ENCODE results near the gene ABCD4.
A peak's percentile ranks its signal among the peaks of the same experiment; 100 is the strongest.
"Not testable (repeated sequence)": the region's sequence is repeated elsewhere in the genome, so short reads cannot be mapped to it uniquely, and the experiment has no call there.

ABCD4 gene

DNA sequence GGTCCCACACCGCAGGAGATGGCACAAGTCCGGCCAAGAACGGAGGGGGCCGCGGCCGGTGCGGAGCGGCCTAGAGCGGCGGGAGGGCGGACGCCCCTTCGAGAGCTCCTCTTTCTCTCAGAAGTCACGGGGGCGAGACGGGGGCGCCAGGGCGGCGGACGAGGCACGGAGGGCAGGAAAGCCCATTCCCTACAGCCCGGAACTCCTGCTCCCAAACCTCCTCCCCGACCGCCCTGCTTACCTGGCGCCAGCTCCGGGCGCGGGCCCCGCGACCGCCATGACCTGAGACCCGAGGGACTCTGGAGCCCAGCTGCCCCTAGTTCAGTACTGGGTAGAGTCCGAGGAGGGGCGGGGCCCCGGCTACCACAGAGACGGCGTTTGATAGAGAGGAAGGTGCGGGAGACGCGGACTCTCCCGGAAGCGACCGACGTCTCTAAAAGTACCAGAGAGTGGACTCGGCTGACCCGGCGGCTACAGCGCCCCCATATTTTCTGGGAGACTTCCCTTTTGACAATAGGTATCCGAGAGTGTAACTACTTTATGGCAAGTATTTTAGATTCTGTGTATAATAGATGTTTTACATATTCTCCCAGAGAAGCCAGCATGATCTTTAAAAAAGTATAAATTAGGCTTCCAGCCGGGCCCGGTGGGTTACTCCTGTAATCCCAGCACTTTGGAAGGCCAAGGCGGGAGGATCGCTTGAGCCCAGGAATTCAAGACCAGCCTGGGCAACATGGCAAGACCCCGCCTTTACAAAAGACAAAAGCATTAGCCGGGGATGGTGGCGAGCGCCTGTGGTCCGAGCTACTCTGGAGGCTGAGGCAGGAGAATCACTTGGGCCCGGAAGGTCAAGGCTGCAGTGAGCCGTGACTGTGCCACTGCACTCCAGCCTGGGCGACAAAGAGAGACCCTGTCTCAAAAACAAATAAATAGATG, at the start of gene ABCD4:
TSS of gene ABCD4 (minus strand) at position 301 of the 936 bp plus-strand sequence. CDS start at position 279, 22 bp downstream.
- peak; percentile 78 for DNase-seq (ENCODE audit: low read depth)

DNA sequence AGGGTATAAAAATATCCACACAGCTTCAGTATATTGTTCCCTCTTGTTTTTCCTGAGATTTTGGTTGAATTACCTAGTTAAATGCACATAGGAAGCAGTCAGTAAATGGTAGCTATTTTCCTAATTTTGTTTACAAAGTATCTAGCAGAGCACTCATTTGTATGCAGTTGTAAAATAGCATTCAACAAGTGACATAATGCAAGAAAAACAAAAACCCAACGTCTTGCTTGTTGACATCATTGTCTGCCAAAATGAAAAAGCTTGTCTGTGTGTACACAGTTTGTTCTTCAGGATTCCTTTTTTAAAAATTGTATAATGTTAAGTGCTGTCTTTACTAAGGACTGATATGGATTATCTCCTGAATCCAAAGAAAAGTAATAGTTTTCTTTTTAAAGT, 48.2 kb upstream of the ABCD4 start:
- DNase-seq (ENCODE audit: low read depth), result no peak

DNA sequence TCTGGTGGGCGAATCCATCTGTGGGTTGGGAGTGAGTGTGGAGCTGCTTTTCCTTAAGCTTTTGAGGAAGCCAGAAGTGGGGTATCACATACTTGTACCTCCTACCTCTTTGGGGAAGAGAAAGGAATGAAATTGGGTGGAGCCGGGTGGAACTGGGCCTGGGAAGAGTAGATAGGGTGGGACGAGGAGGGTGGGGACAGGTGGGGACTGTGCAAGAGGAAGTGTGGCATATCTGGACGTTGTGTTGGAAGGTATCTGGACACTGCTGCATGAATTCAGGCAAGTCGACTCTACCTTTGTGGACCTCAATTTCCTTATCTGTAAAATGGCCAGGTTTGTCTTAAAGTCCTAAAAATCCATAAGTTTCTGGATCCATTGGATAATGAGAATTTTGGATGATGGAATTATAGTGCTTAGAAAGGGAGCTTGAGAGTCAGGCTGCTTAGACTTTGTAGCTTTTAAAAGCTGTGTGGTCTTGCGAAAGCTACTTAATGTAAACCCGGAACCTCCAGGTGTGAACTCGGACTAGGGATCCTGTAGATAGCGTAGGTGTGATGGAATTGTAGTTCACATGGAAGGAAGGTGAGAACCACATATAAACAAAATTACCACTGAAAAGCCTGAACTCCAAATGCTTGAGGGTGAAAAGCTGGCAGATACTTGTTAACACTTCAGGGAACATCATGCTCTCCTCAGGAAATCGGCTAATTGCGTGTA, 47.6 kb upstream of the ABCD4 start:
- DNase-seq (ENCODE audit: low read depth), result no peak

DNA sequence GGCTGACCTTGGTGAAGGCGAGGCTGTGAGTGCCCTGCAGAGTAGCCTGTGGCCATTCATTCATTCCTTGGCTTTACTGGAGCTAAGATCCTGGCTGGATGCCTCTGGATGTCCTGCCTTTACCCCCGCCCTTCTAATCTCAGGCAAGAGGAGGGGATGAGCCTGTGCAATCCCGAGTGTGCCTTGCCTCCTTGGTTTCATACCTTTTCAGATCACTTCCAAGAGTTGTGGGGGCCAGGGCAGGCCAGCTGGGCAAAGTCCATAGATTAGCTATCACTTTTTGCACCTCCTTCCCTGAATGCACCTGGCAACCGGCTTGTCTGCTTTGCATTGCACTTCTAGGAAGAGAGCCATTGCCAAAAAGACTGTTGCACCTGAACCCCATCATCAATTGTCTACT, 47.0 kb upstream of the ABCD4 start:
- no peak for DNase-seq (ENCODE audit: low read depth)

DNA sequence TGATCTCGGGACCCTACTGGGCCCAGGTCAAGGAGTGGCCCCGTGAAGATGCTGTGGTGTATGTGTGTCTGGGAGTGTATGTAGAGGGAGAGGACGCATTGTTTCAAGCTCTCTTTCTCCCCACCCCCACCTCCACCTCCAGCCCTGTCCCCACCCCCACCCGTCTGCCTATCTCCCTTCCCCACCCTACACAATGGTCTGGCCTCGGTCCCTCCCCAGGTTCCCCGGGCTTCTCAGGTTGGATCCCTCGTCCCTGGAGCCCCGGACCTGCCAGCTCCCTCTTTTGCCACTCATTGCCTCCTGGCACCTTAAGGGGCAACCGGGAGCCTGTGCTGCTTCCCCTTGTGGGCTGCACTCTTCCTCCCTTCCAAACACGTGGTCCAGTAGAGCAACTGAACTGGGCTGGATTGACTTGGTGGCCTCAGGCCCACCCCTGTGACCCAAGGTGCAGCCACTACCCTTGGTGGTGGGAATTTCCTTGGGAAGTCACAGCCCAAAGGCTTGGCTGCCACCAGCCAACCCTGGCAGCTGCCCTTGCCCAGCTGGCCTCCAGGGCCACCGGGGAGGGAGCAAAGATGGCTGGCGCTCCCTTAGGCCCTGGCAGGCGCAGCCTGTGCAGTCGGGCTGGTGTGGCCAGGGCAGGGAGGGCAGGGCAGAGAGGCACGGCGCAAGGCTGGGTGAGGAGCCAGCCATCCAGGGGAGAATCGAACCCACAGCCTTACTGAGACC, 46.2 kb upstream of the ABCD4 start:
- DNase-seq (ENCODE audit: low read depth), result no peak

DNA sequence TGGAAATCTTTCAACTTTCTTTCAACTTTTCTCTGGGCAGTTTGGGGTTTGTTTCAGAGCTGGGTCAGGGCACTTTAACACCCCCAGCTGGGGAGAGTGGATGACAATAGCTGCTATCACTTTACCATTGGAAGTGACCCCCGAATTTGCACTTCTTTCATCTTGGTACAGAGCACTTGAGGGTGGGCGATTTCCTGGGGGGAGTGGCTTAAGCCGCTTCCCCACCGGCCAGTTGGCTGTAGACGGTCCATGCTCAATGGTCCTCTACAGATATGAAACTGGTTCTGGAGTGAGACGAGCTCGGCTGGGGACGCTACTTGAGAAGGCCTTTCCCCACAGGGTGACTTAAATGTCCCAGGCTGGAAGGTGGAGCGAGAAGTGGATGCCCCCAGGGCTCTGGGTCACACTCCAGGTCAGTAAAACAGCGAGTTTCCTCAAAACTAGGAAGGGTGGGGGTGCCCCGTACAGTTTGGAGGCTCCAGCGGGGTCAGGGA, 45.6 kb upstream of the ABCD4 start, which contains the start of gene VRTN:
TSS of gene VRTN (plus strand) at position 231 of the 494 bp plus-strand sequence. CDS start 8,313 bp downstream, outside the sequence.
- DNase-seq (ENCODE audit: low read depth), result no peak

DNA sequence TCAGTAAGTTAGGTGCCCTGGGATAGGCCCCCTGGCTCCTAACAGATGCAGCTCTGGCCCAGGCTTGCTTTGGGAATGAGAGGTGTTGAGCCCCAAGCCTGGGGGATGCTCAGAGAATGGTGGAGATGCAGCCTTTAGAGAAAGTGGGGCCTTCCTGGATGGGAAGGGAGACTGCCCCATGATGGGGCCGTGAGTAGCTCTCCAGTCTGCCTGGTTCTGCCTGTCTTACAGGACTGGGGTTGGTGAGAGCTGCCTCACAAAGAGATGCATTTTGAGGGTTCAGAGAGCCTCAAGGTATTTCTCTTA, 45.0 kb upstream of the ABCD4 start:
- DNase-seq (ENCODE audit: low read depth), result no peak

DNA sequence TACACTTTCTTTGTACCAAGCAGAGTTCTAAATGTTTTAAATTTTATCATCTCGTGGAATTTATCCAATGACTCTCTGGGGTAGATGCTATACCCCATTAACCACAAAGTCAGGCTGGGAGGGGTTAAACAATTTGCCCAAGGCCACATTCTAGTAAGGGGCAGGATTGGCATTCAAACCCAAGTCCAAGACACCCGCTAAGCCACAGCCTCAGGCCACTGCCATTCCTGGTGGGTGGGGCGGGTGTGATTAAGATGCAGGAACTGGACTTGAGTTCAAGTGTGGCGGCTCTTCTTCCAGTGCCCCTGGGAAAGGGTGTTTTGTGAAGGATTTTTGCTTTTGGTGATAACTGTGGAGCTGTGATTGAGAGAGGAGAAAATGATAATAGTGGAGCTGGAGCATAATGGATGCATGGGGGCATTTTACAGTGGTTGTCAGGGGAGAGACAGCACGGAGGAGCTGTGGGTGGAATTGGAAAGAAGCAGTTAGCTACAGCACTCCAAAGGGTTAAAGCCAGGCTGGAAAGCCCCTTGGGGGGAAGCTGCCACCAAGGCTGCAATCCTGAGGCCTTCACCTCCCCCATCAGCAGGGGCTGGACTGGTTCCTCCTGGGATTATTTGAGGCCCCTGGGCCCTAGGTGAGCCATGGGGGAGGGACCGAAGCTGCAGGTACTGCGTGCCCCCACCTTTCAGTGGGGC, 44.5 kb upstream of the ABCD4 start:
- no peak for DNase-seq (ENCODE audit: low read depth)

DNA sequence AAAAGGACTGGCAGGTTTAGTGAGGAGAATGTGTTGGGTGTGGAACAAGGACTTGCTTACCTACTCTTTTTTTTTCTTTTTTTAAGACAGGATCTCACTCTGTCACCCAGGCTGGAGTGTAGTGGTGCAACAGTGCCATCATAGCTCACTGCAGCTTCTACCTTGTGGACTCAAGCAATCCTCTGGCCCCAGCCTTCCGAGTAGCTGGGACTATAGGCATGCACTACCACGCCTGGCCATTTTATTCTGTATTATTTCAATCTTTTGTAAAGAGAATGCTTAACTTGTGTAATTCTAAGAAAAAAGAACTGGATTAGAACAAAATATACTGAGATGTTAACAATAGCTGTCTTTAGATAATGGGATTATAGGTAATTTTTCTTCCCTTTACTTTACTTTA, 43.6 kb upstream of the ABCD4 start:
- no peak for DNase-seq (ENCODE audit: low read depth)

DNA sequence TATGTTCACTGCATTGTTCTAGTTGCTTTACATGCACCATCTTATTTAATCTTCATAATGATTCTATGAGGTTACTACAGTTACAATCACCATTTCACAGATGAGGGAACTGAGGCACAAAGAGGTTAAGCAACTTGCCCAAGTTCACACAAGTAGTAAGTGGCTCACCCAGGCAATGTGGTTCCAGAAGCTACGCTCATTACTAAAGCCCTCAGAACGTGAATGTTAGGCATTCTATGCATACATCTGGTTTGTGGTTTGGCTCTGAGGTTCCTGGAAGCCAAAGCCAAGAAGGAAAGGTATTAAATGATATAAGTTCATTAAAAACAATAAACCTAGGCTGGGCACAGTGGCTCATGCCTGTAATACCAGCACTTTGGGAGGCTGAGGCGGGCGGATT, 31.2 kb upstream of the ABCD4 start:
- DNase-seq (ENCODE audit: low read depth), result no peak

DNA sequence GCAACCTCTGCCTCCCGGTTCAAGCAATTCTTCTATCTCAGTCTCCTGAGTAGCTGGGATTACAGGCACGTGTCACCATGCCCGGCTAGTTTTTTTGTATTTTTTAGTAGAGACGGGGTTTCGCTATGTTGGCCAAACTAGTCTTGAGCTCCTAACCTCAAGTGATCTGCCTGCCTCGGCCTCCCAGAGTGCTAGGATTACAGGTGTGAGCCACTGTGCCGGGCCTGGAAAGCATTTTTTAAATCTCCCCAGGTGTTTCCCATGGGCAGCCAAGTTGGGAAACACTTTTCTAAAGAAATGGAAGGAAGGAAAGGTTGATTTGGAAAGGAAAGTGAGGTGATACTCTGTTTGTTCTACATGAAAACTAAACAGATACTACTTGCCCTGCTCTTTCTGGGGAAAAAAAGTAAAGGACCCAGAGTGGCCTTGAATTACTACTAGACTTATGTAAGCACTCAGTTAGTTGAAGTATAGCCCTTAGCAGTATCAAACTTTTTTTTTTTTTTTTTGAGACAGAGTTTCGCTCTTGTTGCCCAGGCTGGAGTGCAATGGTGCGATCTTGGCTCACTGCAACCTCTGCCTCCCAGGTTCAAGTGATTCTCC, 27.3 kb upstream of the ABCD4 start:
- DNase-seq (ENCODE audit: low read depth), result not testable (repeated sequence)

DNA sequence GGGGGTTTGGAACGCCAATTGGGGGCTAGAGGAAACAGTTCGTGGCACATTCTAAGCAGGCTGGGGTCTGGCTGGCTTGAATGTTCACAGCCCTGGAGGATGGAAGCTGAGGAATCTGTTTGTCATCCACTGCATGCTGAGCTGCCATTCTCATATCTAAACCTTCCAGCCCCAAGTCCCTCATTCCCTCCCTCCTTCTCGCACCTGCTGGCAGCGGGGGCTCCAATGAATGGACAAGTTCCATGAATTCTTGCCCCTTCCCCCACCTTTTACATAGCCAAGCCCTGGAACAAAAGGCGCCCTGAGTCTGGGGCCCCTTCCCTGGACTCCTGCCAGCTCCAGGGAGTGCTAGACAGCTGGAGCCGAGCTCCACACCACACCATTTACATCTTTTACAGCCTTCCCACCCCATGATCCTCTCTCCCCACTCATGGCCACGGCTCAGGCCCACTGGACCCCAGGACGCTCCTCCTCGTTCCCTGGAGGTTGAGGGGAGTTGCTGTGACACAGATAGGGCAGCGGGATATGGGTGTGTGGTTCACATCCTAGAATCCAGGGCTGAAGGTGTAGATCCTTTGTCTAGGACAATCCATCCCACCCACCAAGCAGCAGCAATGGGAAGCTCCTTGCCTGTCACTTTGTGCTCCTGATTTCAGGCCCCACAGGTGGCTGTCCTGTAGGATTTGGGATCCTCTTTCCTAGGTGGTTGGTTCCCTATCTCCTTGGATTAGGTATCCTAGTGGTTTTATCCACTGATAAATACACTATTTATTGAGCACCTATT, 23.8 kb upstream of the ABCD4 start:
- DNase-seq (ENCODE audit: low read depth), result no peak

DNA sequence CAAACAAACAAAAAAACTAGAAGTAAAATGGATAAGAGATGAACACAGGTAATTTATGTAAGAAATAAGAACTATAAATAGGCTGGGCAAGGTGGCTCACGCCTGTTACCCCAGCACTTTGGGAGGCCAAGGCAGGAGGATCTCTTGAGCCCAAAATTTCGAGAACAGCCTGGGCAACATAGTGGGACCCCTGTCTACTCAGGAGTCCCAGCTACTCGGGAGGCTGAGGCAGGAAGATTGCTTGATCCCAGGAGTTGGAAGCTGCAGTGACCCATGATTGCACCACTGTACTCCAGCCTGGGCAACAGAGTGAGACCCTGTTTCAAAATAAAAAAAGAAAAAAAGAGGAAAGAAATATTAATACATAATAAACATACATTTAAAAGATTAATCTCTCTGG, 22.7 kb upstream of the ABCD4 start:
- DNase-seq (ENCODE audit: low read depth), result no peak

DNA sequence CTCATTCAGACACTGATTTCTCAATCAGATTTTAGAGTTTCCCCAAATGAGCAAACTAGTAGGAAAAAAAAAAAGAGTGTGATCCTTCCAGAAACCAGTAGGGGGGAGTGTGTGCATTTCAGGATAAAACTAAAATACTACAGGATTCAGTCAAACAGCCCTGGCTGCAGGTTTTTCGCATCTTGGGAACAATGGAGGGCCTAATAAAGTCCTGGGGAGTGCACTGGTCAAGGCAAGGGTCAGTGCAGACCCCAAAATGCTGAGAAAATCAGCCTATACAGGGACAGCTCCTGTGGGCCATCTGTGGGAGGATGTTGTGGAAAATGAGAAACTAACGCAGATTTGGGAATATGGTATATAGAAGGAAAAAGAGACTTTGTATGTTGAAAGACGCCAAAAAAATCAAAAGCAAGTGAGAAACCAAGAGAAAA, 22.2 kb upstream of the ABCD4 start:
- no peak for DNase-seq (ENCODE audit: low read depth)

DNA sequence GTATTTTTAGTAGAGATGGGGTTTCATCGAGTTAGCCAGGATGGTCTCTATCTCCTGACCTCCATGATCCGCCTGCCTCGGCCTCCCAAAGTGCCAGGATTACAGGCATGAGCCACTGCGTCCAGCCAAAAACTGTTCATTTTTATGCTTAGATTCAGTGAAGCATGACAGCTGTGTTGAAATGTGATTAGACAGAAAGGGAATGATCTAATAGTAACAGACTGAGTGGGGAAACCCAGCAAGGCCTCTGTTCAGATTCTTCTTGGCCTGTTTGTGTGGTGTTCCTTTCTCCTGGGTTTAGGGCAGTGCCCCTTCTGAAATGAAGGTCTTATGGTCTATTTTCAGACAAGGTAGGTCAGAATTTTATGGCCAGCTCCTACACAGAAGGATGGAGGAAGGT, 11.8 kb upstream of the ABCD4 start:
- DNase-seq (ENCODE audit: low read depth), result no peak

DNA sequence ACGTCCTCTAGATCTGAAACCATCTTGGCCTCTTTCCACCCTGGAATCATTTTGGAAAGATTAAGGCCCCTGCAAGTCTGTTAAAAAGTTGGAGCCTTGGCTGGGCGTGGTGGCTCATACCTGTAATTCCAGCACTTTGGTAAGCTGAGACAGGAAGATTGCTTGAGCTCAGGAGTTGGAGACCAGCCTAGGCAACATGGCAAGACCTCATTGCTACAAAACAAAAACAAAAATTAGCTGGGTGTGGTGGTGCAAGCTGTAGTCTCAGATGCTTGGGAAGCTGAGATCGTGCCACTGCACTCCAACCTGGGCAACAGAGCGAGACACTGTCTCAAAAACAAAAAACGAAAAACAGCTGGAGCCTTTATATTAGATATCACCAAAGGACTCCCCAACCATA, 10.9 kb upstream of the ABCD4 start:
- no peak for DNase-seq (ENCODE audit: low read depth)

DNA sequence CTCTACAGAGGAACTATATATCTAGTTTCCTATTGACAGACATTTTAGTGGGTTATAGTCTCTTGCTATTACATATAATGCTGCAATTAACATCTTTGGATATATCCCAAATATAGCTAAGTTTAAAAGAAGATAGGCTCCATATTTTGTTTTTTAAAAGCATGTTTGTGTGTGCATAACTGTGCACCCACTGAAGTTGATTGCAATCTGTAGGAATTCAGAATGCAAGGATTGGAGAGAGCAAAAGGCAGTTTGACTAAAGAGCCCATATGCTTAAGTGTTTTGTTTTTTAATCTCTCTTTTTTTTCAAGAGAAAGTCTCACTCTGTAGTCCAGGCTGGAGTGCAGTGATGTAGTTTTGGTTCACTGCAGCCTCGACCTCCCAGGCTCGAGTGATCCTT, 9.4 kb upstream of the ABCD4 start:
- no peak for DNase-seq (ENCODE audit: low read depth)

DNA sequence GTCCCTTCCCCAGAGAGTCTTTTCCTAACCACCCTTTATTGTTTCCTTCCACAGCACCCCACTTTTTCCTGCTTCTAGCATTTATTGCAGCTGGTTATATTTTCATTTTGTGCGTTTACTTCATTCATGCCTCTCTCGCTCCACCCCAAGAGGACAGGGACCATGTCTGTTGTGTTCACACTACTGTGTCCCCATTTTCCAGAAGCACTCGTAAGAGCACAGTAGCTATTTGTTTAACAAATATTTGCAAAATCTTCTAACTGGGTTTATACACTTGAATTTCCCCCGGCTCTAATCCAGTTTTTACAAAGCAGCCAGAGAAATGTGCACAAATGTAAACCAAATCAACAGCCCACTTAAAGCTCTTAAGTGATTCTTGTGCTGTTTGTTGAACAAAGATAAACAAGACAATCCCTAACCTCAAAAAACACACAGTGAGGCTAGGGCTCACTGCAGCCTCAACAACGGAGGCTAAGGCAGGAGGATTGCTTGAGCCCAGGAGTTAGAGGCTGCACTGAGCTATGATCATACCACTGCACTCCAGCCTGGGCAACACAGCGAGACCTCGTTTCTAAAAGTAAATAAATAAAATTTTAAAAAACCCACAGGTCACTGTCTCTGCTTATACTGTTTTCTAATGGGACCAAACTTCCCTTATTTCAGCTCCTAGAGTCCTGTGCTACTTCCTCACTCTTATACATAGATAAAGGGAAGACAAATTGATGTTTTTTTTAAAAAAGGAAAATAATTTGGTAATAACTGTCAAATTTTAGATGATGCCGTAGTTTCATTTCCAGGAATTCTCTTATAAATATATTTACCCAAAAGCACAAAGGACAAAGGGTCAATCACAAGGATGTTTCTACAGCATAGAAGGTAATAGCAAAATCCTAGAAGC, 6.6 kb upstream of the ABCD4 start:
- no peak for DNase-seq (ENCODE audit: low read depth)

DNA sequence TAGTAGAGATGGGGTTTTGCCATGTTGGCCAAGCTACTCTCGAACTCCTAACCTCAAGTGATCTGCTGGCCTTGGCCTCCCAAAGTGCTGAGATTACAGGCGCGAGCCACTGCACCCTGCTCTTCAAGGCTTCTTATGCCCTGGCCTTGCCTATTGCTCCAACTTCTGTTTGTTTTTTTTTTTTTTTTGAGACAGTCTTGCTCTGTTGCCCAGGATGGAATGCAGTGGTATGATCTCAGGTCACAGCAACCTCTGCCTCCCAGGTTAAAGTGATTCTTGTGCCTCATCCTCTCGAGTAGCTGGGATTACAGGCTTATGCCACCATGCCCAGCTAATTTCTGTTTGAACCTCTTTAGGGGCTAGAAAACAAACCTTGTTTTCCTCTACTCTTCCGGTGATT, 6.0 kb upstream of the ABCD4 start:
- DNase-seq (ENCODE audit: low read depth), result no peak

Measured in activated T-helper 1 cell treated with Interleukin-2 at 50 U/mL for 16 hours (primary cell).